ENCODE measurements around the gene ADCY3. TPM values are rescaled to one million over a fixed set of nuclear protein-coding genes. Genes with fewer than 3 reads are reported as not detected.

ADCY3 gene
- total RNA-seq, 2 experiments from 2014 or later = 59.5 to 92.8 TPM

DNA sequence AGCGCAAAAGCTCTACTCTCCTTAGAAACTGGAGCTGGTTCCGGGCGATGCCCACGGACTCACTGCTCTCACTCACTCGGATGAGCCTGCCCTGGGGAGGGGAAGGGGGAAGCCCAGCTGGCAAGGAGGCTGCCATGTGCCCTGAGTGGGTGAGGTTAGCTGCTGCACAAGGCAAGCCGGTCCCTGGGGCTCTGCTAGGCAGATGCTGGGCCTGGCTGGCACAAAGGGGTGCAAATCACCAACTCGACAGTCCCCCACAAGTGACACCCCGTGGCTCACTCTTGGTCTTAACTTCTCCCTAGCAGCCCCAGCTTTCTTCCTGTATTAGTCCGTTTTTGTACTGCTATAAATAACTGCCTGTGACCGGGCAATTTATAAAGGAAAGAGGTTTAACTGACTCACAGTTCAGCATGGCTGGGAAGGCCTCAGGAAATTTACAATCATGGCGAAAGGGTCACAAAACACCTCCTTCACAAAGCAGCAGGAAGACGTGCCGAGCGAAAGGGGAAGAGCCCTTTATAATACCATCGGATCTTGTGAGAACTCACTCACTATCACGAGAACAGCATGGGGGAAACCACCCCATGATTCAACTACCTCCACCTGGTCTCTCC is 33.2 kb downstream of the ADCY3 start:
- CTCF ChIA-PET = interaction anchor here (0.6 to 1.0 kb wide), 2 partner anchors 58 to 112 kb away, joined by 3 read pairs; no protein-coding TSS in a partner anchor
- Mint-ChIP-seq H3K27ac (no peak overlapping the region), H3K4me1 (peaks cover 13% of the 10 kb centered on the region), H3K4me3 (no peak overlapping the region), H3K27me3 (no peaks in the 10 kb centered on the region), H3K9me3 (ENCODE audit: low read depth) (no peaks in the 10 kb centered on the region), H3K36me3 (ENCODE audit: low read depth) (peaks cover 31% of the 10 kb centered on the region)
- intact Hi-C loops (cut with DNase I, micrococcal nuclease) = no loop called here
- no peak for DNase-seq
- POLR2A ChIA-PET = interaction anchor here (0.5 kb wide), 1 partner anchor 295 kb away, joined by 5 read pairs; no protein-coding TSS in a partner anchor
- ATAC-seq = no peak

DNA sequence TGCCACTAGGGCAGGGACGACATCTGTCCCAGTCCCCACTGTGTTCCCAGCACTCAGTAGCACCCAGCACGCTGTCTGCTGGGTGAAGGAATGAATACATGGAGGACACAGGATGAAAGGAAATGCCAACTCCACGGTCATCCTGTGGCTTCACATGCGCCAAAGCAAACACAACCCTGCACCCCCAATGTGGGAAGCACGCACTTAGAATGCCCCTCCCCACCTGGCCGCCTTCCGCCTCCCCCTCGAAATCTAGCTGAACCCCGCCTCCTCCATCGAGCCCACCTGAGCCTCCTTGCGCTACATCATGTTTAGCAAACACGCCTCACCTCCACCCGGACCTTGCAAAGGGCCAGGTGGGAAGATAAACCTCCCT is 33.9 kb downstream of the ADCY3 start:
- peaks cover 13% of the 10 kb centered on the region for H3K4me1 Mint-ChIP-seq
- intact Hi-C loops (cut with DNase I, micrococcal nuclease) = no loop called here
- no peaks in the 10 kb centered on the region for H3K27me3 Mint-ChIP-seq
- DNase-seq (no peak), ATAC-seq (no peak)
- H3K4me3 Mint-ChIP-seq = no peak overlapping the region
- no peak overlapping the region for H3K27ac Mint-ChIP-seq
- ChIA-PET CTCF (interaction anchor here (0.6 to 1.2 kb wide), 3 partner anchors 113 to 594 kb away, joined by 3 to 5 read pairs (median 3); no protein-coding TSS in a partner anchor), POLR2A (interaction anchor here (0.5 kb wide), 1 partner anchor 294 kb away, joined by 5 read pairs; no protein-coding TSS in a partner anchor)
- H3K36me3 Mint-ChIP-seq (ENCODE audit: low read depth) = peaks cover 34% of the 10 kb centered on the region
- no peaks in the 10 kb centered on the region for H3K9me3 Mint-ChIP-seq (ENCODE audit: low read depth)

DNA sequence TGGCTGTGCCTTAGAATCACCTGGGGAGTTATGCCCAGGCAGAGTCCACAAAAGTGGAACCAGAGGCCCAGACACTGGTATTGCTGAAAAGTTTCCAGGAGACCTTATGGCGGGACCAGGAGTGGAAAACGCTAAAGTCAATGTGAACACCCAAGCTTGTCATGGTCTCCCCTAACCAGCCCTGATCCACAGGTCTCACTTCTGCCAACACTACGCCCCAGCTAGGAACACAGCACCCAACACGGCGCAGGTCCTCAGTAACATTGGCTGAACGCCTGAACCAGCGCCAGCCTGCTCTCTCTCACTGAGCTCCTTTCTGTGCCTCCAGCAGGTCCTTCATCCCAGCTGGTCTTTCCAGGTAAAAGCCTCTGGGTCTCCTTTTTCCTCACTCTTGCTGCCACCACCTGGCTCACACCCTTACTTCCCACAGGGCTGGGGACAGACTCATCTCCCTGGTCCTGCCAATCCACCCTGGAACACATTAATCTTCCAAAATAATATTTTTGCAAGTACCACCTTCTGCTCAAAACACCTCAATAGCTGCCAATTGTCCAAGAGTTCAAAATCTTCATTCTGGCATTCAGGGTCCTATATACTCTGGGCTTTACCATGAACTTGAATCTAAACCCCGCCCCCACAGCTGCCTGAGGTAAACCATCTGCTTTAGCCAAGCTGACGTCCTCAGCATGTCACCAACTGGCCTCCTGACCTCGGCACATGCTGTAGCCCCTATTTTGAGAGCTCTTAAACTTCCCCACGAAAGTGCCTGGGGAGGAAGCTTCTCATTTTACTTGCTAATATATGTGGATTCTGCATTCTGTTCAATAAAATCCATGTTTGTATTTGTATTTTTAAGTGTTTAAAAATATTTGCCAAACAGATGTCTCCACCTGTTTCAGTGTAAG is 34.6 kb downstream of the ADCY3 start:
- Mint-ChIP-seq H3K27ac (no peak overlapping the region), H3K4me1 (peaks cover 16% of the 10 kb centered on the region), H3K4me3 (no peak overlapping the region), H3K27me3 (no peaks in the 10 kb centered on the region), H3K36me3 (ENCODE audit: low read depth) (peaks cover 37% of the 10 kb centered on the region), H3K9me3 (ENCODE audit: low read depth) (no peaks in the 10 kb centered on the region)
- ATAC-seq = no peak
- DNase-seq = no peak
- intact Hi-C loops (cut with DNase I, micrococcal nuclease) = no loop called here
- CTCF ChIA-PET = interaction anchor here (0.6 to 1.2 kb wide), 2 partner anchors 244 to 595 kb away, joined by 3 to 5 read pairs; no protein-coding TSS in a partner anchor
- POLR2A ChIA-PET = no interaction called here

DNA sequence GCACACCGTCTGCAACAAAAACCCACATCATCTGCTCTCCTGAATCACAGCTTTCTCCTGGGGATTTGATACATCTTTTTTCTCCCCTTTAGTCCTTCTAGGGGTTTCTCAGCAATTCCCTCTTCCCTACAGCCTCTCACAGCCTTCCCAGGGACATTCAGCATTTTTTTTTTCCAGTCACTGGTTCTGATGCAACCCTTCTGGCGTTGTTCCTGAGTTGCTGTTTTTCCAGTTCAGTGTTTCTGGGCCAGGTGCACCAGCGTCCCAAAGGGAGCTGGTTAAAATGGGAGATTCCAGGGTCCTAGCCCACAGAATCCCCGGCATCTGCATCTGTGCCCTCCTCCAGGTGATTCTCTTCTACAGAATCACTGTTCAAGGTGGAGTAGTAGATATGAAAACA is 36.1 kb downstream of the ADCY3 start:
- no peak overlapping the region for H3K4me3 Mint-ChIP-seq
- peaks cover 16% of the 10 kb centered on the region for H3K4me1 Mint-ChIP-seq
- CTCF ChIA-PET = interaction anchor here (0.9 to 1.3 kb wide), 2 partner anchors 9 to 18 kb away, joined by 3 to 6 read pairs; no protein-coding TSS in a partner anchor
- H3K27ac Mint-ChIP-seq = no peak overlapping the region
- H3K9me3 Mint-ChIP-seq (ENCODE audit: low read depth) = no peaks in the 10 kb centered on the region
- no peak for ATAC-seq
- peaks cover 35% of the 10 kb centered on the region for H3K36me3 Mint-ChIP-seq (ENCODE audit: low read depth)
- intact Hi-C loops (cut with DNase I, micrococcal nuclease) = no loop called here
- DNase-seq = no peak
- POLR2A ChIA-PET = interaction anchor here (0.7 kb wide), 1 partner anchor 68 kb away, joined by 4 read pairs; no protein-coding TSS in a partner anchor
- H3K27me3 Mint-ChIP-seq = no peaks in the 10 kb centered on the region

DNA sequence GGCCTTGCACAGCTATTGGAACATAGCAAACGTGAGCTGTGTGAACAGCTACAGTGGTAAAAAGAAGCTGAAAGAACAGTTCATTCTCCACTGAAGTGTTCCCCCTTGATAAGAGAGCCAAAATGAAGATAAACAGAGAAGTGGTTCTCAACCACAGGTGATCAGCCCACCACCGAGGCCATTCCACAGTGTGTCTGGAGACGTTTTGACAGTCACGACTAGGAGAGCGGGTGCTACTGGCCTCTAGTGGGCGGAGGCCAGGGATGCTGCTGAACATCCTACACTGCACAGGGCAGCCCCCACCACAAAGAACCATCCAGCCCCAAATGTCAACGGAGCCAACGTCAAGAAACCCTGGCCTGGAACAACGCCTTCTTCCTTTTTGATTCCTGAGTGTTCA is 38.4 kb downstream of the ADCY3 start:
- Mint-ChIP-seq H3K4me1 (peaks cover 16% of the 10 kb centered on the region), H3K27ac (no peak overlapping the region), H3K27me3 (no peaks in the 10 kb centered on the region), H3K4me3 (no peak overlapping the region), H3K36me3 (ENCODE audit: low read depth) (peaks cover 22% of the 10 kb centered on the region), H3K9me3 (ENCODE audit: low read depth) (no peaks in the 10 kb centered on the region)
- POLR2A ChIA-PET = no interaction called here
- CTCF ChIA-PET = no interaction called here
- DNase-seq (no peak), ATAC-seq (no peak)
- intact Hi-C loops (cut with DNase I, micrococcal nuclease) = no loop called here

DNA sequence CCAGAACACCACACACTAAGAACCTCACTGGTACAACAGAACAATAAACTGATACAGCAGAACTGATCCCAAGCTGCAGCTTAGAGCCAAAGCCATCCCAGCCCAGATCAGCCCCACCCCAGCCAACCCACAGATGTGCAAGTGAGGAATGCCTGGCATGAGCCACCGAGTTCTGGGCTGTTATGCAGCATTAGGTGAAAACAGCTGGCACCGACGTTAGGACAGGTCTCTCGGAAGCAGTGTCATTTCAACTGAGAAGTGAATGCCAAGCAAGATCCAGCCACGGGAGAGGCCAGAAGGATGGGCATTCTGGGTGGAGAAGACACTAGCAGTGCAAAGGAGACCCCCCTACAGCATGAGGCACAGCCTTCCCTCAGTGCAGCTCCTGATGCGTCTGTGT is 38.9 kb downstream of the ADCY3 start:
- CTCF ChIA-PET = no interaction called here
- H3K4me3 Mint-ChIP-seq = no peak overlapping the region

DNA sequence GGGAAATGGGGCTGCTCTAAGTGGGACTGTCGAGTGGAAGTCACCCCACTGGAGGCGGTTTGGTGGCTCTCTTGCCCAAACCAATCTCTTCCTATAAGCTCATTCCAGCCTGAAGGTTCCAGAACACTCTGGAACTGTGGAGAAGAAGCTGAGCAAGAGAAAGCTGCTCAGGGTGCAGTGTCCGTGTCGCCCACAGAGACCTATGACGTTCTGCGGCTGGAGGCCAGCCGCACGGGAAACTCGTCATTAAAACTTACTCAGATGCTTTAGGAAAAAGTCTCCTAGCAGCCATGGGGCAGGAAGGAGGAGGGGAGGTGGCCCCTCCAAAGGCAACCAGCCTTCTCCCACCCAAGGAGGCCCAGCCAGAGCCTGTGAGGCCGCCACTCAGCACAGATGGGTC is 41.7 kb downstream of the ADCY3 start:
- ATAC-seq (no peak), DNase-seq (no peak)
- H3K27ac Mint-ChIP-seq = no peak overlapping the region
- H3K27me3 Mint-ChIP-seq = no peaks in the 10 kb centered on the region
- ChIA-PET POLR2A (no interaction called here), CTCF (no interaction called here)
- peaks cover 11% of the 10 kb centered on the region for H3K36me3 Mint-ChIP-seq (ENCODE audit: low read depth)
- peaks cover 3% of the 10 kb centered on the region for H3K4me1 Mint-ChIP-seq
- H3K9me3 Mint-ChIP-seq (ENCODE audit: low read depth) = no peaks in the 10 kb centered on the region
- no peak overlapping the region for H3K4me3 Mint-ChIP-seq
- intact Hi-C loops (cut with DNase I, micrococcal nuclease) = no loop called here

More for the DNA sequence above, 38.9 kb downstream of the ADCY3 start:
- ATAC-seq (no peak), DNase-seq (no peak)
- POLR2A ChIA-PET = no interaction called here
- H3K27ac Mint-ChIP-seq = no peak overlapping the region
- H3K27me3 Mint-ChIP-seq = no peaks in the 10 kb centered on the region
- H3K4me1 Mint-ChIP-seq = peaks cover 16% of the 10 kb centered on the region
- H3K36me3 Mint-ChIP-seq (ENCODE audit: low read depth) = peaks cover 18% of the 10 kb centered on the region
- no peaks in the 10 kb centered on the region for H3K9me3 Mint-ChIP-seq (ENCODE audit: low read depth)
- intact Hi-C loops (cut with DNase I, micrococcal nuclease) = no loop called here

DNA sequence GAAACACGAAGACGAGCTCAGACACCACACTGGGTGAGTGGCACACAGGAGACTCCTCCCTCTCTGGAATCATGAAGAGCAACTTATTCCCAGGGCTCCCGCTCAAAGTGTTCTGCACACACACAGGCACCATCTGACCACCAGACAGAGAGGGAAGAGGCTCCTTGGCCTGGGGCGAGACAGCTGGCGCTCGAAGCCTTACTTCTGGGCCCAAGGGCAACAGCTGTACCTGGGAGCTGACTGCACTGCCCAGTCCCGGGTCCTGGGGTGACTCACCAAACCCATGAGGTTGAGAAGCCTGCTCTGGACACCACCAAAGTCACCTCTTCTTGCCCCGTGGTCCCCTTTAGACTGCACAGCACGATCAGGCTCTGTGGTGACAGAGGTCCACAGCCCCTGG is 42.4 kb downstream of the ADCY3 start:
- ChIA-PET POLR2A (no interaction called here), CTCF (no interaction called here)
- no peak overlapping the region for H3K4me3 Mint-ChIP-seq
- peaks cover 2% of the 10 kb centered on the region for H3K4me1 Mint-ChIP-seq
- no peaks in the 10 kb centered on the region for H3K9me3 Mint-ChIP-seq (ENCODE audit: low read depth)
- DNase-seq (no peak), ATAC-seq (no peak)
- H3K36me3 Mint-ChIP-seq (ENCODE audit: low read depth) = peaks cover 11% of the 10 kb centered on the region
- intact Hi-C loops (cut with DNase I, micrococcal nuclease) = no loop called here
- no peaks in the 10 kb centered on the region for H3K27me3 Mint-ChIP-seq
- no peak overlapping the region for H3K27ac Mint-ChIP-seq

DNA sequence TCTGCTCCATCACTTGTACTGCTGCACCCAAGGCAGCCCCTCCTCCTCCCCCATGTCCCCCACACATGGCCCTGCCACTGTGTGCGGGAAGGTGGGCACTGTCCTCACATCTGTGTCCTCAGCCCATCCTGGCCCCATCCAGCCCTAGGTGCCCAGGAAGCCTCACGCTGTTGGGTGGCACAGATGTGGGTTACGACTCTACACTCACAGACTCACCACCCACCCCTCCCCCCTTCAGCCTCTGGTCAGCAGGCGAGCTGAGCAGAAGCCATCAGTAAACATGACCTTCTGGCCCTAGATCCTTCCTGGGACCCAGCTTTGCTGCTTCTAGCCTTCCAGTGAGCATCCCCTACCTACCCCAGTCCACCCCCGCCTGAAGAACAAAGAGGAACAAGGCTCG is 43.0 kb downstream of the ADCY3 start:
- no peak overlapping the region for H3K4me3 Mint-ChIP-seq
- no peaks in the 10 kb centered on the region for H3K9me3 Mint-ChIP-seq (ENCODE audit: low read depth)
- intact Hi-C loops (cut with DNase I, micrococcal nuclease) = no loop called here
- peaks cover 9% of the 10 kb centered on the region for H3K36me3 Mint-ChIP-seq (ENCODE audit: low read depth)
- no peaks in the 10 kb centered on the region for H3K27me3 Mint-ChIP-seq
- CTCF ChIA-PET = no interaction called here
- DNase-seq = no peak
- no peak overlapping the region for H3K27ac Mint-ChIP-seq
- peaks cover 2% of the 10 kb centered on the region for H3K4me1 Mint-ChIP-seq
- no peak for ATAC-seq
- POLR2A ChIA-PET = no interaction called here

DNA sequence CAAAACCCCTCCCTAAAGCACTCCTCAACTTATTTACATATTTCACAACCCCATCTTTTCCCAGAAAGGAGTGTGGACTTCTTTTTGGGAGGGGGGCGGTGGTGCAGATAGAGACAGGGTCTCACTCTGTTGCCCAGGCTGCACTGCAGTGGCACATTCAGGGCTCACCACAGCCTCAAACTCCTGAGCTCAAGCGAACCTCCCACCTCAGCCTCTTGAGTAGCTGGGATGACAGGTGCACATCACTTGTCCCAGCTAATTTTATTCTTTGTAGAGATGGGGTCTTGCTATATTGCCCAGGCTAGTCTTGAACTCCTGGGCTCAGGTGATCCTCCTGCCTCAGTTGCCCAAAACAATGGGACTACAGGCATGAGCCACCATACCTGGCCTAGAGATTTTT is 44.1 kb downstream of the ADCY3 start:
- ChIA-PET CTCF (interaction anchor here (2.0 kb wide), 1 partner anchor 25 kb away, joined by 5 read pairs; no protein-coding TSS in a partner anchor), POLR2A (interaction anchor here (0.7 kb wide), 1 partner anchor 230 kb away, joined by 7 read pairs; no protein-coding TSS in a partner anchor)
- Mint-ChIP-seq H3K36me3 (ENCODE audit: low read depth) (peaks cover under 1% of the 10 kb centered on the region), H3K4me1 (peaks cover under 1% of the 10 kb centered on the region), H3K9me3 (ENCODE audit: low read depth) (no peaks in the 10 kb centered on the region), H3K27ac (no peak overlapping the region), H3K27me3 (no peaks in the 10 kb centered on the region), H3K4me3 (no peak overlapping the region)
- intact Hi-C loops (cut with DNase I, micrococcal nuclease) = no loop called here
- DNase-seq = no peak
- no peak for ATAC-seq

DNA sequence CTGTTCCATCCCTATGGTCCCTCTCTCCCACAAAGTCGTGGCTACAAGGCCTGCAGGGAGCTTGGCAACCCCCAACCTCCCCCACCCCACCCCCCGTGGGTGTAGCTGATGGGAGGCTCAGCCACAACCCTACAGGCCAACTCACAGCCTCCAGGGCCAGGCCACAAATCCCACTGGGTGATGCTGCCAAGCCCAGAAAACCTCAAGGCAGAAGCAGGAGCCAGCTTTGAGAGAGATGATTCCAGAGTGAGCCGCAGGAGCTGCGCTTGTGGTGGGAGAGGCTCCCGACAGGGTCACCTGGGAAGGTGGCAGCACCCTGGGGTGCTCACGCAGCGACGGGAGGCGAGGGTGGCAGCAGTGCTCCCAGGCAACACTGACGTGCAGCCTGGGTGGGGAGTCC is 44.8 kb downstream of the ADCY3 start:
- ATAC-seq (no peak), DNase-seq (no peak)
- H3K4me3 Mint-ChIP-seq = no peak overlapping the region
- intact Hi-C loops (cut with DNase I, micrococcal nuclease) = no loop called here
- H3K4me1 Mint-ChIP-seq = no peaks in the 10 kb centered on the region
- ChIA-PET CTCF (interaction anchor here (2.0 kb wide), 1 partner anchor 25 kb away, joined by 5 read pairs; no protein-coding TSS in a partner anchor), POLR2A (interaction anchor here (0.5 kb wide), 1 partner anchor 56 kb away, joined by 8 read pairs; no protein-coding TSS in a partner anchor)
- H3K27me3 Mint-ChIP-seq = no peaks in the 10 kb centered on the region
- no peak overlapping the region for H3K27ac Mint-ChIP-seq
- H3K36me3 Mint-ChIP-seq (ENCODE audit: low read depth) = no peaks in the 10 kb centered on the region
- no peaks in the 10 kb centered on the region for H3K9me3 Mint-ChIP-seq (ENCODE audit: low read depth)
